ENCODE measurements around the gene SLX4IP. TPM values are rescaled to one million over a fixed set of nuclear protein-coding genes. Genes with fewer than 3 reads are reported as not detected.

Gene SLX4IP
- total and polyA plus RNA-seq, 2 of the 13 experiments (the other 11 are each of a cell fraction or from before 2014, with no cell fraction given) = 3.6 to 7.3 TPM

GRCh38 chr20:10565922-10566897 is 131.1 kb downstream of the SLX4IP start (continued):
- TF ChIP-seq RCOR2 (CRISPR knock-in tag; IDR thresholded peaks at IDR 0.05) (peak; percentile 80; the same call in 1 of the 2 replicates), FOXK1 (CRISPR knock-in tag; IDR thresholded peaks at IDR 0.05; ENCODE audit: borderline replicate concordance, low read depth) (peak; percentile 67; the same call in 1 of the 2 replicates), HCFC1 (IDR thresholded peaks at IDR 0.05; ENCODE audit: low read depth, low read length) (no peak), CCAR2 (optimal IDR thresholded peaks at IDR 0.05; ENCODE audit: low read depth, low read length) (peak; percentile 39), ZNF772 (CRISPR knock-in tag; IDR thresholded peaks at IDR 0.05) (peak; percentile 46), ZZZ3 (CRISPR knock-in tag; IDR thresholded peaks at IDR 0.05; ENCODE audit: borderline replicate concordance) (peak; percentile 50; the same call in 1 of the 2 replicates), ZNF24 (IDR thresholded peaks at IDR 0.05) (peak; percentile 66), SALL1 (CRISPR knock-in tag; IDR thresholded peaks at IDR 0.05) (peak; percentile 82), ZNF598 (CRISPR knock-in tag; IDR thresholded peaks at IDR 0.05; ENCODE audit: borderline replicate concordance) (peak; percentile 61; the same call in 1 of the 2 replicates), ZNF773 (CRISPR knock-in tag; IDR thresholded peaks at IDR 0.05; ENCODE audit: borderline replicate concordance) (no peak), FOSL1 (CRISPR knock-in tag; IDR thresholded peaks at IDR 0.05; ENCODE audit: borderline replicate concordance) (peak; percentile 87; the same call in 1 of the 2 replicates), GTF3A (CRISPR knock-in tag; conservative IDR thresholded peaks at IDR 0.05) (no peak), ZNF44 (CRISPR knock-in tag; IDR thresholded peaks at IDR 0.05) (0 out of 2 replicates have a peak, but pooled peaks have one; percentile 29), ZNF512B (CRISPR knock-in tag; IDR thresholded peaks at IDR 0.05; ENCODE audit: borderline replicate concordance) (no peak), REST (IDR thresholded peaks at IDR 0.05; ENCODE audit: borderline replicate concordance in 1 of 2, low read depth in 1 of 2, low read length in 2 of 2) (no peak; a peak in 1 of 4 replicates), PRDM10 (CRISPR knock-in tag; IDR thresholded peaks at IDR 0.05; ENCODE audit: low read depth) (peak; percentile 75), ZNF790 (CRISPR knock-in tag; IDR thresholded peaks at IDR 0.05; ENCODE audit: borderline replicate concordance) (no peak), ZBTB21 (CRISPR knock-in tag; IDR thresholded peaks at IDR 0.05) (peak; percentile 69; the same call in 1 of the 2 replicates)
